ENCODE data around the gene ZNF366. TPM values are rescaled to one million over a fixed set of nuclear protein-coding genes. Genes with fewer than 3 reads are reported as not detected.

ZNF366 gene
- total RNA-seq, 1 experiment from 2014 or later: not detected

- DNase-seq (ENCODE audit: low read depth): no peak
Observed at GRCh38 chr5:72495410-72495809, 11.8 kb downstream of the ZNF366 start.

GRCh38 chr5:72494623-72495124 is 12.5 kb downstream of the ZNF366 start:
- no peak for DNase-seq (ENCODE audit: low read depth)

- DNase-seq (ENCODE audit: low read depth): no peak
Observed at GRCh38 chr5:72489536-72489935, 17.7 kb downstream of the ZNF366 start.

GRCh38 chr5:72488756-72489155 is 18.5 kb downstream of the ZNF366 start:
- DNase-seq (ENCODE audit: low read depth): no peak

- peak; percentile 39 for DNase-seq (ENCODE audit: low read depth)
Observed at GRCh38 chr5:72487177-72487576, 20.0 kb downstream of the ZNF366 start.

GRCh38 chr5:72486371-72486770 is 20.8 kb downstream of the ZNF366 start:
- DNase-seq (ENCODE audit: low read depth): peak; percentile 48

- no peak for DNase-seq (ENCODE audit: low read depth)
Observed at GRCh38 chr5:72485430-72485974, 21.7 kb downstream of the ZNF366 start.

- DNase-seq (ENCODE audit: low read depth): no peak
Observed at GRCh38 chr5:72482046-72482445, 25.2 kb downstream of the ZNF366 start.

- no peak for DNase-seq (ENCODE audit: low read depth)
Observed at GRCh38 chr5:72480841-72481240, 26.4 kb downstream of the ZNF366 start.

- no peak for DNase-seq (ENCODE audit: low read depth)
Observed at GRCh38 chr5:72479921-72480320, 27.3 kb downstream of the ZNF366 start.

GRCh38 chr5:72478684-72479083 is 28.5 kb downstream of the ZNF366 start:
- DNase-seq (ENCODE audit: low read depth): peak; percentile 25

GRCh38 chr5:72478276-72478675 is 28.9 kb downstream of the ZNF366 start:
- DNase-seq (ENCODE audit: low read depth): no peak

- no peak for DNase-seq (ENCODE audit: low read depth)
Observed at GRCh38 chr5:72477644-72478043, 29.6 kb downstream of the ZNF366 start.

- DNase-seq (ENCODE audit: low read depth): no peak
Observed at GRCh38 chr5:72477176-72477575, 30.0 kb downstream of the ZNF366 start.

GRCh38 chr5:72476721-72477120 is 30.5 kb downstream of the ZNF366 start:
- DNase-seq (ENCODE audit: low read depth): no peak

GRCh38 chr5:72476275-72476674 is 30.9 kb downstream of the ZNF366 start:
- DNase-seq (ENCODE audit: low read depth): no peak

GRCh38 chr5:72474516-72474915 is 32.7 kb downstream of the ZNF366 start:
- no peak for DNase-seq (ENCODE audit: low read depth)

GRCh38 chr5:72474046-72474500 is 33.1 kb downstream of the ZNF366 start:
- DNase-seq (ENCODE audit: low read depth): no peak

GRCh38 chr5:72472666-72473422 is 34.4 kb downstream of the ZNF366 start:
- DNase-seq (ENCODE audit: low read depth): peak; percentile 64

- no peak for DNase-seq (ENCODE audit: low read depth)
Observed at GRCh38 chr5:72472031-72472430, 35.2 kb downstream of the ZNF366 start.

- peak; percentile 92 for DNase-seq (ENCODE audit: low read depth)
Observed at GRCh38 chr5:72470826-72471225, 36.4 kb downstream of the ZNF366 start.

- DNase-seq (ENCODE audit: low read depth): no peak
Observed at GRCh38 chr5:72468606-72469005, 38.6 kb downstream of the ZNF366 start.

GRCh38 chr5:72468024-72468423 is 39.2 kb downstream of the ZNF366 start:
- peak; percentile 86 for DNase-seq (ENCODE audit: low read depth)

All from RPMI7951 (cell line).